Endothelial cell of umbilical vein (primary cell): Measurements from ENCODE around the gene PFDN1. TPM values are rescaled to one million over a fixed set of nuclear protein-coding genes. Genes with fewer than 3 reads are reported as not detected.

Experiments used
- BruUV-seq: library from RNA; stranded (reverse); fragments of 400-500 nt; replicated peaks from 2 replicates; lab custom pipeline; 2021; lab: Mats Ljungman, UMichigan
- CTCF ChIA-PET: fragments of 300-600, 350-600 bp; sonication (Branson Sonifier 250); formaldehyde crosslinking; loops from one replicate; lab custom pipeline; 2021; ENCODE audit warnings: antibody characterized with exemption, inconsistent platforms; lab: Charles Lee
- POLR2A ChIA-PET: fragments of 300-600, 350-600 bp; sonication (Branson Sonifier 250); formaldehyde crosslinking; loops from one replicate; lab custom pipeline; 2021; ENCODE audit warnings: antibody characterized with exemption, inconsistent platforms; lab: Charles Lee
- DNase-seq: peaks from one replicate; pipeline ENCODE4 v3.0.0-alpha.2; 2011; ENCODE audit warnings: low read depth, low spot score
- FAIRE-seq: peaks from 2 replicates; lab custom pipeline; 2011; peaks lifted over from hg19 to GRCh38; lab: Jason Lieb, UNC
- H2AFZ ChIP-seq: 2 replicates; pipeline ENCODE4 v1.6.0; 2012; ENCODE audit warnings: low read depth, low read length, control low read depth, inconsistent platforms
- H3K27ac ChIP-seq: 2 replicates; pipeline ENCODE4 v1.5.1; 2011; ENCODE audit warnings: low read depth, mild to moderate bottlenecking, control low read depth, low read length, moderate library complexity; ENCODE audit not compliant: insufficient read depth
- H3K27me3 ChIP-seq, 2 experiments: 2 replicates each; pipeline versions ENCODE4 v1.6.0 to v1.6.1; 2011; ENCODE audit warnings: low read length in 2 of 2, mixed read lengths in 1 of 2; ENCODE audit not compliant: control insufficient read depth in 2 of 2, insufficient read depth in 2 of 2
- H3K36me3 ChIP-seq, 2 experiments: 2 replicates in 1 of 2; 3 replicates in 1 of 2; pipeline ENCODE4 v1.5.1; 2011; ENCODE audit warnings: low read length in 2 of 2, mild to moderate bottlenecking in 1 of 2, moderate library complexity in 1 of 2; ENCODE audit not compliant: control insufficient read depth in 2 of 2, insufficient read depth in 2 of 2; ENCODE audit errors: extremely low read depth in 1 of 2
- H3K4me1 ChIP-seq: 3 replicates; pipeline ENCODE4 v1.5.1; 2011; ENCODE audit warnings: mild to moderate bottlenecking, low read length; ENCODE audit not compliant: control insufficient read depth, insufficient read depth; ENCODE audit errors: extremely low read depth
- H3K4me2 ChIP-seq: 2 replicates; pipeline ENCODE4 v1.6.1; 2011; ENCODE audit warnings: low read length, control low read depth, mixed read lengths; ENCODE audit not compliant: insufficient read depth
- H3K4me3 ChIP-seq, 3 experiments: fragments of 200-600 bp in 1 of 3; sonication (generic), shearing (Covaris generic) in 1 of 3; replicated peaks in 1 of 3; 2 replicates each; pipeline ENCODE4 v1.5.1; 2011 to 2016; ENCODE audit warnings: control low read depth in 3 of 3, low read length in 3 of 3, mild to moderate bottlenecking in 2 of 3, inconsistent platforms in 1 of 3, low read depth in 1 of 3, moderate library complexity in 1 of 3; ENCODE audit not compliant: insufficient read depth in 1 of 3
- H3K79me2 ChIP-seq: 2 replicates; pipeline ENCODE4 v1.6.0; 2012; ENCODE audit warnings: low read length, inconsistent platforms; ENCODE audit not compliant: control insufficient read depth, insufficient read depth
- H3K9ac ChIP-seq: replicated peaks from 2 replicates; pipeline ENCODE3; 2011; ENCODE audit warnings: low read length, control low read depth; ENCODE audit not compliant: insufficient read depth; ENCODE audit errors: extremely low read depth
- H3K9me1 ChIP-seq: replicated peaks from 3 replicates; pipeline ENCODE4 v1.6.0; 2011; ENCODE audit warnings: mild to moderate bottlenecking, low read length; ENCODE audit not compliant: control insufficient read depth, insufficient read depth; ENCODE audit errors: extremely low read depth
- H3K9me3 ChIP-seq: replicated peaks from 2 replicates; pipeline ENCODE4 v1.5.1; 2012; ENCODE audit warnings: low read length, inconsistent platforms; ENCODE audit not compliant: control insufficient read depth, insufficient read depth
- H4K20me1 ChIP-seq: replicated peaks from 2 replicates; pipeline ENCODE3; 2011; ENCODE audit warnings: mild to moderate bottlenecking, low read length; ENCODE audit not compliant: control insufficient read depth, insufficient read depth; ENCODE audit errors: extremely low read depth
- CTCF ChIP-seq, 2 donors: IDR thresholded peaks; 1 replicate in 1 of 2; 2 replicates in 1 of 2; pipeline ENCODE4 v1.5.1; 2011; ENCODE audit warnings: low read length in 2 of 2, mild to moderate bottlenecking in 2 of 2, moderate library complexity in 2 of 2, control low read depth in 1 of 2, inconsistent platforms in 1 of 2, low read depth in 1 of 2; ENCODE audit not compliant: insufficient read depth in 1 of 2; ENCODE audit errors: extremely low read depth in 1 of 2
- EZH2 ChIP-seq: IDR thresholded peaks from 2 replicates; pipeline ENCODE4 v1.6.1; 2012; ENCODE audit warnings: borderline replicate concordance, low read depth, mild to moderate bottlenecking, moderate library complexity, low read length, inconsistent platforms; ENCODE audit not compliant: severe bottlenecking
- FOS ChIP-seq: IDR thresholded peaks from 2 replicates; pipeline ENCODE4 v1.6.1; 2011; ENCODE audit warnings: mild to moderate bottlenecking, low read length, moderate library complexity, borderline replicate concordance; ENCODE audit not compliant: insufficient read depth
- GATA2 ChIP-seq: IDR thresholded peaks from 2 replicates; pipeline ENCODE4 v1.7.0; 2011; ENCODE audit warnings: low read depth, mild to moderate bottlenecking, moderate library complexity, mixed read lengths, low read length; ENCODE audit not compliant: insufficient read length, insufficient read depth
- JUN ChIP-seq: IDR thresholded peaks from 2 replicates; pipeline ENCODE4 v1.6.1; 2011; ENCODE audit warnings: borderline replicate concordance, low read depth; ENCODE audit not compliant: insufficient read length, insufficient read depth
- MAX ChIP-seq: IDR thresholded peaks from 2 replicates; pipeline ENCODE4 v1.6.1; 2011; ENCODE audit not compliant: insufficient read depth, insufficient read length
- MYC ChIP-seq: IDR thresholded peaks from one replicate; pipeline ENCODE4 v1.6.1; 2011; ENCODE audit warnings: mild to moderate bottlenecking, low read depth, low read length
- POLR2A ChIP-seq: IDR thresholded peaks from 2 replicates; pipeline ENCODE4 v1.6.1; 2012; ENCODE audit warnings: low read depth, mild to moderate bottlenecking, control low read depth, low read length
- POLR2AphosphoS5 ChIP-seq: IDR thresholded peaks from 2 replicates; pipeline ENCODE4 v1.6.1; 2012; ENCODE audit warnings: low read depth, mild to moderate bottlenecking, control low read depth, low read length, moderate library complexity; ENCODE audit not compliant: insufficient read depth
- dilution Hi-C: fragments of 300-500 bp; cut with MboI; formaldehyde crosslinking; loops from one replicate; pipeline ENCODE4 v1.15.0; 2019; ENCODE audit warnings: low sequenced_read_pairs; ENCODE audit not compliant: extremely low pct_ligation_motif_present
- intact Hi-C: fragments of 100-400 bp; cut with micrococcal nuclease; formaldehyde crosslinking; loops from one replicate; pipeline ENCODE4 v1.10.0; 2022
- polyA plus RNA-seq, 4 experiments: library from polyadenylated mRNA; depleted of rRNA in 3 of 4; stranded (reverse) in 3 of 4; unstranded in 1 of 4; fragments of >200 nt; gene quantifications; 2 replicates each; pipeline versions ENCODE4 v1.2.1 to v1.2.3, GENCODE V29; 2011 to 2012; ENCODE audit warnings: missing spikeins in 1 of 4
- total RNA-seq: library from RNA; stranded (reverse); gene quantifications from 2 replicates; pipeline ENCODE4 v1.2.3, GENCODE V29; 2021

The PFDN1 gene
- total and polyA plus RNA-seq, 2 donors (not counting 3 experiments of a cell fraction or from before 2014, with no cell fraction given): 107 to 158 TPM

- Histone ChIP-seq H3K27ac (no peak overlapping the region), H3K79me2 (no peaks in the 10 kb centered on the region), H2AFZ (no peak overlapping the region), H3K9me3 (no peaks in the 10 kb centered on the region), H3K9me1 (no peaks in the 10 kb centered on the region), H3K4me1 (peaks cover 4% of the 10 kb centered on the region), H3K4me3 (no peak overlapping the region), H4K20me1 (no peaks in the 10 kb centered on the region), H3K4me2 (no peak overlapping the region), H3K27me3 (no peaks in the 10 kb centered on the region), H3K9ac (no peak overlapping the region), H3K36me3 (no peaks in the 10 kb centered on the region)
- dilution Hi-C loops (no loop called here), intact Hi-C loops (no loop called here)
- DNase-seq: no peak
- no peak for FAIRE-seq
- no TSS peak for BruUV-seq
- POLR2A ChIA-PET: no interaction called here
- CTCF ChIA-PET: interaction anchor here (0.9 to 1.8 kb wide), 11 partner anchors 10 to 403 kb away, joined by 3 to 11 read pairs (median 4); partner anchors contain the start of genes HBEGF and TMCO6
- TF ChIP-seq GATA2: no peak
- TF ChIP-seq EZH2: no peak
Observed at GRCh38 chr5:140235791-140236551, 66.9 kb downstream of the PFDN1 start.

- dilution Hi-C loops: no loop called here
- no peak overlapping the region for H2AFZ ChIP-seq
- no peak overlapping the region for H3K27ac ChIP-seq
- no peaks in the 10 kb centered on the region for H3K36me3 ChIP-seq
- peaks cover 4% of the 10 kb centered on the region for H3K4me1 ChIP-seq
- DNase-seq: no peak
- H3K9me1 ChIP-seq: no peaks in the 10 kb centered on the region
- no peaks in the 10 kb centered on the region for H3K27me3 ChIP-seq
- no peaks in the 10 kb centered on the region for H4K20me1 ChIP-seq
- ChIA-PET CTCF (interaction anchor here (0.8 to 1.2 kb wide), 2 partner anchors 112 to 118 kb away, joined by 3 read pairs; partner anchors contain the start of gene HBEGF), POLR2A (no interaction called here)
- H3K4me3 ChIP-seq: no peak overlapping the region
- no TSS peak for BruUV-seq
- no peaks in the 10 kb centered on the region for H3K9me3 ChIP-seq
- intact Hi-C loops: no loop called here
- H3K79me2 ChIP-seq: no peaks in the 10 kb centered on the region
- TF ChIP-seq POLR2AphosphoS5: no peak
- TF ChIP-seq MAX: no peak
- no peak for TF ChIP-seq CTCF (IDR thresholded peaks at IDR 0.05; ENCODE audit: extremely low read depth in 1 of 2, insufficient read depth in 1 of 2, low read depth in 1 of 2, low read length in 2 of 2)
- TF ChIP-seq MYC: no peak
- TF ChIP-seq JUN: no peak
- no peak for TF ChIP-seq FOS
- TF ChIP-seq EZH2: no peak
- no peak for TF ChIP-seq POLR2A
- no peak for TF ChIP-seq GATA2
- no peak for FAIRE-seq
- no peak overlapping the region for H3K9ac ChIP-seq
- no peak overlapping the region for H3K4me2 ChIP-seq
Observed at GRCh38 chr5:140234377-140234989, 68.4 kb downstream of the PFDN1 start.
